ENCODE results near the gene PHF12. TPM values are rescaled to one million over a fixed set of nuclear protein-coding genes. Genes with fewer than 3 reads are reported as not detected.

The PHF12 gene
- total RNA-seq, 1 experiment from 2014 or later = 36.0 TPM

- Histone ChIP-seq H3K27me3 (ENCODE audit: insufficient read depth, low read depth) (no peaks in the 10 kb centered on the region), H3K4me2 (no peak overlapping the region), H3K36me3 (ENCODE audit: low read depth) (no peaks in the 10 kb centered on the region), H3K4me3 (no peak overlapping the region), H2AFZ (no peak overlapping the region), H3K27ac (no peak overlapping the region), H3K9me2 (ENCODE audit: insufficient read depth) (no peaks in the 10 kb centered on the region), H3K79me2 (ENCODE audit: low read depth) (peaks cover 2% of the 10 kb centered on the region; the same call in 1 of the 2 replicates), H3F3A (ENCODE audit: insufficient read depth, low read depth) (peaks cover 11% of the 10 kb centered on the region), H3K9me3 (ENCODE audit: insufficient read depth, low read depth) (no peaks in the 10 kb centered on the region), H3K4me1 (replicated peaks; ENCODE audit: insufficient read depth) (peaks cover 5% of the 10 kb centered on the region; the same call in 1 of the 2 replicates), H4K20me1 (ENCODE audit: insufficient read depth) (no peaks in the 10 kb centered on the region)
- intact Hi-C loops (cut with micrococcal nuclease; ENCODE audit: unreplicated experiment) = no loop called here
- no peak for DNase-seq
- no peak for TF ChIP-seq EZH2 (IDR thresholded peaks at IDR 0.05; ENCODE audit: low read depth)
- TF ChIP-seq, protein P1, sequence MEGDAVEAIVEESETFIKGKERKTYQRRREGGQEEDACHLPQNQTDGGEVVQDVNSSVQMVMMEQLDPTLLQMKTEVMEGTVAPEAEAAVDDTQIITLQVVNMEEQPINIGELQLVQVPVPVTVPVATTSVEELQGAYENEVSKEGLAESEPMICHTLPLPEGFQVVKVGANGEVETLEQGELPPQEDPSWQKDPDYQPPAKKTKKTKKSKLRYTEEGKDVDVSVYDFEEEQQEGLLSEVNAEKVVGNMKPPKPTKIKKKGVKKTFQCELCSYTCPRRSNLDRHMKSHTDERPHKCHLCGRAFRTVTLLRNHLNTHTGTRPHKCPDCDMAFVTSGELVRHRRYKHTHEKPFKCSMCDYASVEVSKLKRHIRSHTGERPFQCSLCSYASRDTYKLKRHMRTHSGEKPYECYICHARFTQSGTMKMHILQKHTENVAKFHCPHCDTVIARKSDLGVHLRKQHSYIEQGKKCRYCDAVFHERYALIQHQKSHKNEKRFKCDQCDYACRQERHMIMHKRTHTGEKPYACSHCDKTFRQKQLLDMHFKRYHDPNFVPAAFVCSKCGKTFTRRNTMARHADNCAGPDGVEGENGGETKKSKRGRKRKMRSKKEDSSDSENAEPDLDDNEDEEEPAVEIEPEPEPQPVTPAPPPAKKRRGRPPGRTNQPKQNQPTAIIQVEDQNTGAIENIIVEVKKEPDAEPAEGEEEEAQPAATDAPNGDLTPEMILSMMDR (conservative IDR thresholded peaks at IDR 0.05) = no peak
- POLR2A ChIA-PET (ENCODE audit: unreplicated experiment) = no interaction called here
- BruUV-seq (replicated peaks) = no TSS peak
- CTCF ChIA-PET = no interaction called here
These were observed 4.8 kb upstream of the PHF12 start for GRCh38 chr17:28956112-28956511.

- peaks cover 5% of the 10 kb centered on the region; the same call in 1 of the 2 replicates for H3K4me1 ChIP-seq (replicated peaks; ENCODE audit: insufficient read depth)
- TF ChIP-seq, protein P1 (conservative IDR thresholded peaks at IDR 0.05) = no peak
- no peak for TF ChIP-seq EZH2 (IDR thresholded peaks at IDR 0.05; ENCODE audit: low read depth)
- POLR2A ChIA-PET (ENCODE audit: unreplicated experiment) = no interaction called here
These were observed 4.1 kb upstream of the PHF12 start for GRCh38 chr17:28955408-28955807.

DNA sequence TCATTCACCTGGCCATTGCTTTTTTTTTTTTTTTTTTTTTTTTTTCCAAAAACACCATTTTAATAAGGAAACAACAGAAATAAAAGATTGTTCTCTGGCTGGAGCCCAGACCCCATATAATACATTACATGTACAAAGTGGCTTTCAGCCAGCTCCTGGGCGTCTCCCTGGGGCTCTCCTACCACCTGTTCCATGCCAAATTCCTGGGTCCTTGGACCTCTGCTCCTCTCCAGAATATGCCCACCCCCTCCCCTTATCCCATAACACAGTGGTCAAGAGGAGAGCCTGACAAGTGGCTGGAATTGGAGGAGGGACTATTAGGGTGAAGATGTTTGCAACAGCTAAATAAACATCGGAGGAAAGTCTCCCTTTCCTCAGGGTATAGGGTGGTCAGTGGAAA, 3.6 kb upstream of the PHF12 start:
- Histone ChIP-seq H4K20me1 (ENCODE audit: insufficient read depth) (no peaks in the 10 kb centered on the region), H3K79me2 (ENCODE audit: low read depth) (peaks cover 14% of the 10 kb centered on the region), H3K27ac (no peak overlapping the region), H2AFZ (no peak overlapping the region), H3F3A (ENCODE audit: insufficient read depth, low read depth) (peaks cover 11% of the 10 kb centered on the region), H3K9me2 (ENCODE audit: insufficient read depth) (no peaks in the 10 kb centered on the region), H3K4me1 (replicated peaks; ENCODE audit: insufficient read depth) (peaks cover 5% of the 10 kb centered on the region; the same call in 1 of the 2 replicates), H3K4me2 (no peak overlapping the region), H3K4me3 (no peak overlapping the region), H3K27me3 (ENCODE audit: insufficient read depth, low read depth) (no peaks in the 10 kb centered on the region), H3K9me3 (ENCODE audit: insufficient read depth, low read depth) (no peaks in the 10 kb centered on the region), H3K36me3 (ENCODE audit: low read depth) (no peaks in the 10 kb centered on the region)
- intact Hi-C loops (cut with micrococcal nuclease; ENCODE audit: unreplicated experiment) = loop anchor here (5.0 kb wide), 3 partner anchors 152 to 612 kb away; partner anchors contain the start of genes ABHD15 and TP53I13
- BruUV-seq (replicated peaks) = no TSS peak
- TF ChIP-seq, protein P1 (conservative IDR thresholded peaks at IDR 0.05) = no peak
- TF ChIP-seq EZH2 (IDR thresholded peaks at IDR 0.05; ENCODE audit: low read depth) = no peak
- no peak for DNase-seq
- POLR2A ChIA-PET (ENCODE audit: unreplicated experiment) = no interaction called here
- CTCF ChIA-PET = interaction anchor here (0.6 kb wide), 1 partner anchor 11 kb away, joined by 4 read pairs; no protein-coding TSS in a partner anchor

More at GRCh38 chr17:28955408-28955807, 4.1 kb upstream of the PHF12 start:
- H3K36me3 ChIP-seq (ENCODE audit: low read depth) = no peaks in the 10 kb centered on the region
- no TSS peak for BruUV-seq (replicated peaks)
- no peak overlapping the region for H2AFZ ChIP-seq
- H3K4me2 ChIP-seq = no peak overlapping the region
- H3K9me3 ChIP-seq (ENCODE audit: insufficient read depth, low read depth) = no peaks in the 10 kb centered on the region
- H4K20me1 ChIP-seq (ENCODE audit: insufficient read depth) = no peaks in the 10 kb centered on the region
- H3K4me3 ChIP-seq = no peak overlapping the region
- H3F3A ChIP-seq (ENCODE audit: insufficient read depth, low read depth) = peaks cover 11% of the 10 kb centered on the region
- no peak overlapping the region for H3K27ac ChIP-seq
- H3K27me3 ChIP-seq (ENCODE audit: insufficient read depth, low read depth) = no peaks in the 10 kb centered on the region
- CTCF ChIA-PET = interaction anchor here (0.6 kb wide), 1 partner anchor 10 kb away, joined by 4 read pairs; no protein-coding TSS in a partner anchor
- H3K9me2 ChIP-seq (ENCODE audit: insufficient read depth) = no peaks in the 10 kb centered on the region
- H3K79me2 ChIP-seq (ENCODE audit: low read depth) = peaks cover 9% of the 10 kb centered on the region
- no peak for DNase-seq
- intact Hi-C loops (cut with micrococcal nuclease; ENCODE audit: unreplicated experiment) = no loop called here
